GM18499 (cell line): ENCODE data around the gene NUCB2.

Experiments
- ATAC-seq: cut with Tn5 transposase; IDR thresholded peaks from one replicate; pipeline ENCODE4 v1.9.1; 2021; ENCODE audit warnings: moderate number of reproducible peaks; ENCODE audit not compliant: insufficient read depth, unreplicated experiment

Gene NUCB2

DNA sequence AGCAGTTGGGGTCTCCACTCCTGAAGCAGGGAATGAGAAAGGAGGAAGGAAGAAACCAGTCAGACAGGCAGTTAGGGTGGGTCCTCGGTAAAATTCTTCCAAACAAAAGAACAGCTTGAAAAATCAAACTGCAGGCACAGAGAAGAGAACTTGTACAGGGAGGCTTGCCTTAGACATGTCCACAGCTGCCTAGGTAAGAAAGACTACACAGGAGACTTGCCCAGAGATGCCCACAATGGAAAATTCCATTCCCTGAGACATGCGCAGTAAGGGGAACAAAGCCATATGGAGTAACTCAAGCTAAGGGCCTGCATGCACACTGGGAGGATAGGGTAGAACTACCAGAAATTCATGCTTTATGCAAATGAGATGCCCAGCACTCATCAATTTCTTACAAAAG lies 102.1 kb downstream of the NUCB2 start:
- no peak for ATAC-seq

DNA sequence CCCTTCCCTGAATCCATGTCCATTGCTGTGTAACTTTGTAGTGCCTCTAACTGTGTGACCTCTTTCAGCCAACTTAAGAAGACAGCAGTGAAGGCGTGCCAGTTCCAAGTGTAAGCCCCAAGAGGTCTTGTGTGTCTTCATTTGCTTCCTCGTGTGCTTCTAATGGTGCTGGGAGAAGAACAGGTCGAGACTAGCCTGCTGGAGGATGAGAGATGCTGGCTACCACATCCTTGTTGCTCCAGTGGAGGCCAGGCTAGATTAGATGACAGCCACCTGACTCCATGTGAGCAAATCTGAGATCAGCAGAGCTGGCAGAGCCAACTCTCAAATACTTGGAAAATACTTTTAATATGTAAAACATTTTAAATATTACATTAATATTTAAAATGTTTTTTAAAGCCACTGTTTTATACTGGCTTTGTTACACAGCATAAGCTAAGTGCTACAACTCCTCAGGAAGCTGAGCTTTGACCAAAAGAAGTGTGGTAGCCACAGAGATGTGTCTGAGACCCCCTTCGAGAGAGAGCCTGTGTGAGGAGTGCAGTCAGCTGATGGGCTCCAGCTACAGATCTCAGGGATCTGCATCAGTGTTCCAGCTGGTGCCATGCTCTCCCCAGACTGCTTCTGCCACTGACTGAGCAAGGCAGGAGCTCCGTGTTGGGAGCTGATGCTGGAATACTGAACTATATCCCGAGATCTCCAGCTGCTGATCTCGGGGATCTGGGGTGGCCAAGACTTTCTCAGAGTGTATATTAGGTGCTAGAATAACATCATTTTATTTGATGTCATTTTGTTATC lies 103.0 kb downstream of the NUCB2 start:
- no peak for ATAC-seq

DNA sequence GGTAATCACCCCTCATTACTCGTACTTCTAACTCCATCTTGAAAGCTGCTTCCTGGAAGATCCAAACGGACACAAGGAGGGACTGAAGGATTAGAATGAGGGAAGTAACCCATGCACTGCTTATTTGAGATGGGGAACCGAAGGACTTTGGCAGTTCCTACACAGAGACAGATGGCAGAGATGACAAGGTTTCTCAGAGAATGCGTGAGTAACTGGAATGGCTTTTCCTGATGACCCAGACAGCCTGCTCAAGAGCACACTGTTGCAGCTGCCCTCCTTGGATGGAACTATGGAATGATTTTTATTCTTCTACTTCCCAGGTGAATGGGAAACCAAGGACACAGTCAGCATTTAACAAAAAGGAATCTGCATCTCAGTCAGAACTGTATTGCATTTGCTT lies 104.6 kb downstream of the NUCB2 start:
- ATAC-seq, result no peak
